HG03108 (cell line): ENCODE results near the gene SLC7A7.
"Not testable (repeated sequence)": the region's sequence is repeated elsewhere in the genome, so short reads cannot be mapped to it uniquely, and the experiment has no call there.

ENCODE experiments used
- ATAC-seq: cut with Tn5 transposase; IDR thresholded peaks from one replicate; pipeline ENCODE4 v1.9.1; 2021; ENCODE audit warnings: moderate library complexity; ENCODE audit not compliant: unreplicated experiment

SLC7A7 gene

GRCh38 chr14:22794551-22794951 is 20.7 kb downstream of the SLC7A7 start:
- no peak for ATAC-seq

GRCh38 chr14:22793976-22794375 is 21.3 kb downstream of the SLC7A7 start:
- ATAC-seq: no peak

GRCh38 chr14:22793550-22793949 is 21.7 kb downstream of the SLC7A7 start:
- not testable (repeated sequence) for ATAC-seq

GRCh38 chr14:22792158-22792557 is 23.1 kb downstream of the SLC7A7 start:
- ATAC-seq: no peak

GRCh38 chr14:22791301-22791700 is 23.9 kb downstream of the SLC7A7 start:
- ATAC-seq: no peak

GRCh38 chr14:22786685-22787084 is 28.6 kb downstream of the SLC7A7 start:
- no peak for ATAC-seq

- ATAC-seq: no peak
Measured at GRCh38 chr14:22781301-22781991, 33.8 kb downstream of the SLC7A7 start.

- no peak for ATAC-seq
Measured at GRCh38 chr14:22780941-22781300, 34.3 kb downstream of the SLC7A7 start.

- ATAC-seq: no peak
Measured at GRCh38 chr14:22780105-22780679, 35.0 kb downstream of the SLC7A7 start.

- ATAC-seq: no peak
Measured at GRCh38 chr14:22778084-22778483, 37.2 kb downstream of the SLC7A7 start.

- not testable (repeated sequence) for ATAC-seq
Measured at GRCh38 chr14:22776849-22777248, 38.4 kb downstream of the SLC7A7 start.

GRCh38 chr14:22776215-22776614 is 39.0 kb downstream of the SLC7A7 start:
- ATAC-seq: no peak

GRCh38 chr14:22774011-22774706 is 41.1 kb downstream of the SLC7A7 start:
- ATAC-seq: no peak

- ATAC-seq: no peak
Measured at GRCh38 chr14:22773162-22774010, 41.8 kb downstream of the SLC7A7 start.

- no peak for ATAC-seq
Measured at GRCh38 chr14:22772725-22773124, 42.5 kb downstream of the SLC7A7 start.

- no peak for ATAC-seq
Measured at GRCh38 chr14:22770481-22771187, 44.6 kb downstream of the SLC7A7 start.

- ATAC-seq: no peak
Measured at GRCh38 chr14:22769369-22769768, 45.9 kb downstream of the SLC7A7 start.

GRCh38 chr14:22768947-22769346 is 46.3 kb downstream of the SLC7A7 start:
- ATAC-seq: no peak

GRCh38 chr14:22767323-22767589 is 48.0 kb downstream of the SLC7A7 start:
- no peak for ATAC-seq

GRCh38 chr14:22766457-22767322 is 48.5 kb downstream of the SLC7A7 start, which contains the start of gene OXA1L:
OXA1L (plus strand) TSS chr14:22766688; CDS start chr14:22766702, 14 bp downstream.
- ATAC-seq: peak; percentile 65
